Activated CD8-positive, alpha-beta memory T cell treated with anti-CD3 and anti-CD28 coated beads, Interleukin-2, amount 50 U/mL, for 24 hours (primary cell): ENCODE results near the gene LARP4.
"Not testable (repeated sequence)": the region's sequence is repeated elsewhere in the genome, so short reads cannot be mapped to it uniquely, and the experiment has no call there.

ENCODE experiments used
- DNase-seq: peaks from one replicate; pipeline ENCODE4 v3.0.0-alpha.2; 2020; ENCODE audit errors: extremely low read depth

The LARP4 gene

DNA sequence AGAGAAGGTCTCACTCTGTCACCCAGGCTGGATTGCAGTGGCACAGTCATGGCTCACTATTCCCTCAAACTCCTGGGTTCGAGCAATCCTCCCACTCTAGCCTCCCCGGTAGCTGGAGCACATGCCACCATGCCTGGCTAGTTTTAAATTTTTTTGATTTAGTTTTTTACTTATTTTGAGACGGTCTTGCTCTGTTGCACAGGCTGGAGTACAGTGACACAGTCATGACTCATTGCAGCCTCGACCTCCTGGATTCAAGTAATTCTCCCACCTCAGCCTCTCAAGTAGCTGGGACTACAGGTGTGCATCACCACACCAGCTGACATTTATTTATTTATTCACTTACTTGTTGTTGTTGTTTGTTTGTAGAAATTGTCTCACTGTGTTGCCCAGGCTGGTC, 81.9 kb downstream of the LARP4 start:
- DNase-seq, result no peak

- no peak for DNase-seq
Measured at GRCh38 chr12:50483488-50483887, 82.8 kb downstream of the LARP4 start.

DNA sequence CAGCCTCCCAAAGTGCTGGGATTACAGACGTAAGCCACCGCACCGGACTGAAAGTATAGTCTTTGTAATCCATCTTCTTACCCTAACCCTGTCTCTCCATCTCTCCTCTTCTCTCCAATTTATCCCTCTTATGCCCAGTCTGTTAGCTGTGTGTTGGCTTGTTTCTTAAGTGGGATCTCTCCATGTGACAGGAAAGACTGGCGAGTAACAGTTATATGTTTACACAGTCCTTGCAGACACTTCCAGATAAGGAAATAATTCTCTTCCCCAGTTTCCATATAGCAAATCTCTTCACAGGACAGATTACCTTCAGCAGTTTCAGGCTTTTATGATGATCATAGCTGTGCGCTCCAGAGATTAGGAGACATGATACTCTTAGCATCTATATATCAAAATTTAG, 88.1 kb downstream of the LARP4 start:
- DNase-seq, result no peak

DNA sequence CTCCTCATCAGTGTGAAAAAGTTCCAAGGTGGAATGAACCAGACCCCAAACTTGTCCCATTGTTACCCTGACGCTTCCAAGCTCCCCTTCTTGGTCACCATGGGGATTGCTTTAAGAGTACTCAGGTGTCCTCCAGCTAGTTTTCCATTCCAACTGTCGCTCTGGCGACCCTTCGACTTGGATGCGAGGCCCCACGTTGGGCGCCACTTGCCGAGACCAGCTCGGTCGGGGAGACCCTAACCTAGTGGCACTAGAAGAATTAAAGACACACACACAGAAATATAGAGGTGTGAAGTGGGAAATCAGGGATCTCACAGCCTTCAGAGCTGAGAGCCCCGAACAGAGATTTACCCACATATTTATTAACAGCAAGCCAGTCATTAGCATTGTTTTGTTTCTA, 97.4 kb downstream of the LARP4 start:
- DNase-seq, result not testable (repeated sequence)

GRCh38 chr12:50504798-50505674, 104.4 kb downstream of the LARP4 start, which contains the start of gene DIP2B:
Gene DIP2B, plus strand, starts transcription at chr12:50504985. Its CDS starts 156 bp downstream, at chr12:50505141.
- DNase-seq, result peak; percentile 94

- DNase-seq, result no peak
Measured at GRCh38 chr12:50505675-50506530, 105.2 kb downstream of the LARP4 start.

- DNase-seq, result no peak
Measured at GRCh38 chr12:50506753-50507473, 106.2 kb downstream of the LARP4 start.

- DNase-seq, result no peak
Measured at GRCh38 chr12:50507474-50507838, 106.8 kb downstream of the LARP4 start.

DNA sequence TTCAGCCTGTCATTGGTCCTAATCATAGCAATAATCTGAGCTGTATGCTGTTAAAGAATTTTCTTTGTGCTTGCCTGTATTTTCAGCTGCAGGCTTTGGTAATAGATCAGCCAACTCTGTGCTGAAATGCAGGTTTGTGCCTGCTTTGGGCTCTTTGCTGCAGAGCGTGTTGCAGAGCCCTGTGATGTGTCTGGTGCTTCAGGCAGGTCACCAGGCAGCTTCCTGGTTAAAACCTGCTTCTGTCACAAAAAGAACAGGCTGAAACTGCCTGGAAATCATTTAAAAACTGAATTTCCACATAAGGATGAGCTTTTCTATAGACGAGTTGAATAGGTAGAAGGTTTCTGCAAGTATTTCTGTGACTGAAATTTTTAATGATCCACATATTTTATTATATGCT, 107.2 kb downstream of the LARP4 start:
- no peak for DNase-seq

GRCh38 chr12:50508414-50508813, 107.7 kb downstream of the LARP4 start:
- no peak for DNase-seq

DNA sequence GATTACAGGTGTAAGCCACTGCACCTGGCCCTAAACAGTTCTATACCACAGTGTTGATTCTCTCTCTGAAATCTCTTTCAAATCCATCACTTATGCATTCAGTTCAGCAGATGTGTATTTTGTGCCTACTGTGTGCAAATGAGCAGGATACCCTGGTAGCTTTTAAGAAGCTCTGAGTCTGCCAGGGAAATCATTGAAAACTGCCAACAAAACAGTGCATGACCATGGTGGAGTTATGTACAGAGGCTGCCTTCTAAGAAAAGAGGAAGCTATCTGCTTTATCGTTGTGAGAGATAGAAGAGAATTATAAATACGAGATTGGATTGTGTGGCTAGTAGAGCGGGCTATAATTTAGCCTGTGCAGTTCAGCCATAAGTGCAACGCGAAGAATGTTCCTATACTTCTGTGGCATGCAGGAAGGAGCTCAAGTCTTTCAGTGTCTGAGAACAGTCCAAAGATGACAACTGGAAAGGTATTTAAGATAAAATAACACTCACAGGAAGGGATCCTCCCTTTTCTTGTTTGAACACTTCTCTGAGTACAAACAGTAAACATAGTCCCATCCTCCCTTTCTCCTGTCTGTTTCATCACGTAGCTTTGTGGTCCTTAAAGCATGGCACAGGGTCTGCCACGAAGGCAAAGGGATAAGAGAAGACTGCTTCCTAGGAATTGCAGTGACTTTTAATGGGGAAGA, 108.4 kb downstream of the LARP4 start:
- no peak for DNase-seq

DNA sequence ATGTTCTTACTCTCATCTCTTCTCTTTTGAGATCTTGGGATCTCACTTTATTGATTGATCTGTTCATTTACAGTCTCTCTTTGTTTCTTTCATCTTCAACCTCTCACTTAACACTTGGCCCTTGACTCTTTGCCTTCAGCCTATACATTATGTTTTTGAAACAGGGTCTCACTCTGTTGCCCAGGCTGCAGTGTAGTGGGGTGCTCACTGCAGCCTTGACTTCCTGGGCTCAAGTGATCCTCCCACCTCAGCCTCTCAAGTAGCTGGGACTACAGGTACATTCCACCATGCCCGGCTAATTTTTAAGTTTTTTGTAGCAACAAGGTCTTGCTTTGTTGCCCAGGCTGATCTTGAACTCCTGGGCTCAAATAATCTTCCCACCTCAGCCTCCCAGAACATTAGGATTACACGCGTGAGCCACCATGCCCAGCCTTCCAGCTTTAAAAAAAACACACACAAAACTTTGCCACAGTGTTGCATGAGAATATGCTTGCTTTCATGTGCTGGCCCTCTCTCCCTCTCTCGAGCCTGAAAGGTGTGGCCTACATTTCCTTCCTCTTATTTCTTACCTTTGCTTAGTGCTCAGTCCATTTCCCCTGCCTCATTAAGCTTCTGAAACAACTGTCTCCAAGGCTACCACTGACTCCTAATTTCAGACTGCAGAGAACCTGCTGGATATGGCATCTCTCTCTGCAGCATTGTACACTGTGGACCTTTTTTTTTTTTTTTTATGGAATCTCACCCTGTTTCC, 114.0 kb downstream of the LARP4 start:
- no peak for DNase-seq

GRCh38 chr12:50515587-50515986, 114.9 kb downstream of the LARP4 start:
- DNase-seq, result no peak

DNA sequence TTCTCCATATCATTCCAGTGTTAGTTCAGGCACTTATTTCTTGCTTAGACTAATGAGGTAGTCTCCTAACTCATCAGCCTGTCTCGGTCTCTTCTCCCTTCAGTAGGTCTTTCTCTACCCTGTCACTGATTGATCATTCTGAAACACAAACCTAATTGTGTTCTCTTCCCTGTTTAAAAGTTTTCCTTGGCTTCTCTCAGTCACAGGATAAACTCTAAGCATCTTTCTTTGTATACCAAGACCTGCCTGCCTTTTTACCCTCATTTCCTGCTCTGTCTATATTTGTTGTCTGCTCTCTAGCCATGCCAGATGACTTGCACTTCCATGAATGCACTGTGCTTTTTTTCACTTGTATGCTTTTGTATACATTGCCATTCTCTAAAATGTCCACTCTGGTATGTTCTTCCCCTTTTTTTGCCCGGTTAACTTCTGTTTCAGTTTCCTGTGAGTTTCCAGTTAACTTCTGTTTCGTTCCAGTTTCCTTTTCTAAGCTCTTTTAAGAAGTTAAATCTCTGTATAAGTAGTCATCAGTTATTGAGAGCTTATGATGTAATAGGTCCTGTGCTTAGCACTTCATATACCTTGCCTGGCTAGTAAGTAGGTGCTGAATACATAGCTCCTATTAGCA, 116.8 kb downstream of the LARP4 start:
- DNase-seq, result no peak

DNA sequence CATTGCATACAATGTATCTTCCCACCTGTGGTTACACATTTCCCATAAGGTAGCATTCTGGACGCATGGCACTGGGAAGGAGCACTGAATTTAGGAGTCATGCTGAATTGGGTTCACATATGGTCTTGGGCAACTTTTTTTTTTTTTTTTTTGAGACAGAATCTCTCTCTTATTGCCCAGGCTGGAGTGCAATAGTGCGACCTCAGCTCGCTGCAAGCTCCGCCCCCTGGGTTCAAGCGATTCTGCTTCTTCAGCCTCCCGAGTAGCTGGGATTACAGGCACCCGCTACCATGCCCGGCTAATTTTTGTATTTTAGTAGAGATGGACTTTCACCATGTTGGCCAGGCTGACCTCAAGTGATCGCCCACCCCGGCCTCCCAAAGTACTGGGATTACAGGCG, 117.4 kb downstream of the LARP4 start:
- no peak for DNase-seq

GRCh38 chr12:50519353-50519752, 118.7 kb downstream of the LARP4 start:
- DNase-seq, result no peak

DNA sequence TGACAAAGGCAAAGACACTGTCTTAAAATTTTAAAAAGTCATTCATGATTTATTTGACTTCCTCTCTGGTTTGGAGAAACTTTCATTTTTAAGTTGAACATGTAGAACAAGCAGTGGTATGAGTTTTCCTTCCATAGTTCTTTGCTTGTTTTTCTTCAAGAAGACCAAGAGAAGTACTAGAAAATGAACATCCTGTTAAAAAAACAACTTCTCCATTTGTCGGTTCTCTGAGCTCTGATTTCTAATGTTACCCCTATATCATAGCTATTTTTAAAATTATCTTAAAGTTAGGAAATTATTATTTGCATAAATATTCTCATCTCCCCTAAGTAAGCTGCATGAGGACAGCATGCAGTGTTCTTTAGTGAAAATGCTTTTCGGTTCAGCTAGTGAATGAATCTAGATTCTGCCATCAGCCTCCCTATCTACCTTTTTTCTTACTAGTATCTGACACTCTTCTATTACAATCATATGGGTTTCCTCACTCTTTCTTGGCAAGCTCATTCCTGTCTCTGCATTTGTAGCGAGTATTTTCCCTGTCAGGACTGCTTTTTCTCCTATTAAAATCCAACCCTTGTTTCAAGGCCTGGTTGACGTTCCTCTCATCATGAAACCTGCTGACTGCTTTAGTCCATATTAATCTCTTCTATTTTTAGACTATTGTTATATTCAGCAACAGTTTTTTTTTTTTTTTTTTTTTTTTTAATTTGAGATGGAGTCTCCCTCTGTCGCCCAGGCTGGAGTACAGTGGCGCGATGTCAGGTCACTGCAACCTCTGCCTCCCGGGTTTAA, 119.9 kb downstream of the LARP4 start:
- no peak for DNase-seq

DNA sequence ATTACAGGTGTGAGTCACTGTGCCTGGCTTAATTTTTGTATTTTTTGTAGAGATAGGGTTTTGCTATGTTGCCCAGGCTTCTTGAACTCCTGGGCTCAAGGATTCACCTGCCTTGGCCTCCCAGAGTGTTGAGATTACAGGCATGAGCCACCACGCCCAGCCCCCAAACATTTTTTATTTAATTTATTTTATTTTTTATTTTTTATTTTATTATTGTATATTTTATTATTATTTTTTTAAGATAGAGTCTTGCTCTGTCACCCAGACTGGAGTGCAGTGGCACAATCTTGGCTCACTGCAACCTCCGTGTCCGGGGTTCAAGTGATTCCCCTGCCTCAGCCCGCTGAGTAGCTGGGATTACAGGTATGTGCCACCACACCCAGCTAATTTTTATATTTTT, 121.1 kb downstream of the LARP4 start:
- DNase-seq, result not testable (repeated sequence)

DNA sequence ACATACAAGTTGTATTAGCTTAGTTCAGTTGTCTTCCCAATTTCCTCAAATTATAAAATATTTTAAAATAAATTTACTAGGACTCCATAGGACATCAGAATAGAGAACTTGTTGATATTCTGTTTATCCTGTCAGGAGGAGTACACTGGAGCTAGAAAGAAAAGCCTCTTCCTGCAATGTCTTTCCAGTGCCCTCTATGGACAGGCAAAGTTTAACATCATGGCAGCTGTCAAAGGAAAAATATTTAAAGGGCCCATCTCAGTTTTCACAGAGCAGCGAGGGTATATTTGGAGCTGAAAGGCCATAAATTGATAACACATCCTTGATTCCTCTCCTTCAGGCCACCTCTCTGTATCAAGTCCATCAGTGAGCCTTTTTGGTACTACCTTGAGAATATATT, 123.1 kb downstream of the LARP4 start:
- no peak for DNase-seq

- DNase-seq, result no peak
Measured at GRCh38 chr12:50524621-50525020, 123.9 kb downstream of the LARP4 start.
